SW 1271 (cell line): Measurements from ENCODE around the gene PPIA.
"Not testable (repeated sequence)": the region's sequence is repeated elsewhere in the genome, so short reads cannot be mapped to it uniquely, and the experiment has no call there.

Experiments used
- DNase-seq, 2 experiments: peaks; one replicate each; lab custom pipeline; 2025; lab: John Stamatoyannopoulos, UW

Gene PPIA

GRCh38 chr7:44764081-44764480 is 32.4 kb upstream of the PPIA start:
- DNase-seq: no peak

GRCh38 chr7:44764665-44765578 is 31.6 kb upstream of the PPIA start:
- DNase-seq: no peak

GRCh38 chr7:44765579-44766415 is 30.7 kb upstream of the PPIA start:
- no peak for DNase-seq

GRCh38 chr7:44766416-44766801 is 30.1 kb upstream of the PPIA start:
- DNase-seq: no peak

GRCh38 chr7:44767134-44767911 is 29.2 kb upstream of the PPIA start:
- DNase-seq: no peak

DNA sequence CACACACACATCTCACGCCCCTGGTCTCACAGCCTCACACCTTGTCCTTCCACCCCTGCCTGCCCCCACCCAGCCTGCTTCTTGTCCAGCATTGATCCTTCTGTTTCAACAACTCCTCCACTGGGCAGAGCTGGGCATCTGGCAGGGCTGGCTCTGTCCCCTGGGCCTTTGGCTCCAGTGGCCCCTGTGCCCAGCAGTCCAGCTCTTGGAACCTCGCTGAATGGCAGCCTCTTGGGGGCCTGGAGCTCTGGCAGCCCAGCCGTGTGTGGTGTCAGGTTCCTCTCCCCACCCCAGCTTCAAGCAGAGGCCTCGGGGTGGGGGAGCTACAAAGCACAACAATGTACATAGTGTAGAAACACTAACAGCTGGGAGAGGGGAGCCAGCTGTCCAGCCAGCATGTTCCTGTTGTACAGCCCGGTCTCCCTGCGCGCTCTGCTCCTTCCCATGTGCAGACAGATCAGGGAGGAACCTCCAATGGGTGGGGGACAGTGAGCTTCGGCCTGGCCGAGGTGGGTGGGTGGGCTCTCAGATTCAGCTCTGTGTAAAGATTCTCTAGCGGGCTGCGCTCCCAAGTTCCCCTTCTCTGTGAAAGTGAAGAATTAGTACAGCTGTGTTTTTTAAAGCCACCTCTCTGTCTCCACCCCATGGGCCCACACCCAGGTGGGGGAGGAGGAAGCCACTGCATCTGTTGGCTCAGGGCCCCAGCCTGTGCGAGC is 28.4 kb upstream of the PPIA start:
- no peak for DNase-seq

GRCh38 chr7:44768628-44769371 is 27.7 kb upstream of the PPIA start:
- no peak for DNase-seq

GRCh38 chr7:44769376-44769775 is 27.1 kb upstream of the PPIA start:
- DNase-seq: no peak

- DNase-seq: peak in 1 of 2 experiments; percentile 30
Measured at GRCh38 chr7:44769776-44770294, 26.6 kb upstream of the PPIA start.

GRCh38 chr7:44771358-44771757 is 25.1 kb upstream of the PPIA start:
- no peak for DNase-seq

DNA sequence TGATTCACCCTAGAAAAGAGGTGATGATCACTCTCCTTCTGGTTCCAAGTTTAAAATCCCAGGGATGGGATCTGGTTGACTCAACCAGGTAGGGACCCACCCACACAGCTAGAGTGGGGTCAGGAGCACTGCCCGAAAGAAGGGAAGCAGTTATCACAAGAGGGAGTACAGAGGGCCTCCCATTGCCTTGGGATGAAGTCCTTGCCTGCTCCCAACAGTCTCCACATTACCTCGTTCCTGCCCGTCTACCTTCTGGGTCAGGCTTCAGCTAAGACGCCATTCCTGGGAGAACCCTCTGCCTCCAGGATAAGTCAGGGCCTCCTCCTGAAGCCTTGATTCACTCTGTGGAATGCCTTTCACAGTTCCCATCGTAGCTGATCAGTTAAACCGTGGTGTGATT is 24.0 kb upstream of the PPIA start:
- DNase-seq: no peak

DNA sequence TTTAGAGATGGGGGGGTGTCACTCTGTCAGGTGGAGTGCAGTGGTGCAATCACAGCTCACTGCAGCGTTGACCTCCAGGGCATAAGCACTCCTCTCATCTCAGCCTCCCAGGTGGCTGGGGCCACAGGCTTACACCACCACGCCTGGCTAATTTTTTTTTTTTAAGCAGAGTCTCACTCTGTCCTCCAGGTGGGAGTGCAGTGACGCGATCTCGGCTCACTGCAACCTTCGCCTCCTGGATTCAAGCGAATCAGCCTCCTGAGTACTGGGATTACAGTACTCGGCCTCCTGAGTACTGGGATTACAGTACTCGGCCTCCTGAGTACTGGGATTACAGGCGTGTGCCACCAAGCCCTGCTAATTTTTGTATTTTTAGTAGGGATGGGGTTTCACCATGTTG is 23.6 kb upstream of the PPIA start:
- DNase-seq: no peak

GRCh38 chr7:44774486-44774885 is 22.0 kb upstream of the PPIA start:
- DNase-seq: not testable (repeated sequence)

- no peak for DNase-seq
Measured at GRCh38 chr7:44775383-44776107, 20.9 kb upstream of the PPIA start.

DNA sequence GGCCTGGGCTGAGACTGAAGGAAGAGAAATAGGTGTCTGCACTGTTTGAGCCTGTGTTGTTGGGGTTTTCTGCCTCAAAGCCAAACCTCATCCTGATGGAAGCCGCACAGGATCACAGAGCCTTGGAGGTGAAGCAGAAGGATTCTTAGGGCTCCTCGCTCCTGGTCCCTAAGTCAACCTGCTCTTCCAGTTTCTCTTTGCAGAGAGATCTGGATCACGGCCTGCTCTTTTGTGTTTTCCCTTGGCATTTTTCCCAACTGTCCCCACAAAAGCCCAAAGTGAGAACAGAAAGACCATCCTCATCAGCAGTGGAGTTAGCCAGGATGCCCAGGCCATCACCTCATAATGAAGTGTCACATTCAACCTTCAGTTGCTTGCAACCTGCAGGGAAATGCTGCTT is 20.3 kb upstream of the PPIA start:
- no peak for DNase-seq

GRCh38 chr7:44782460-44782859 is 14.0 kb upstream of the PPIA start:
- no peak for DNase-seq

DNA sequence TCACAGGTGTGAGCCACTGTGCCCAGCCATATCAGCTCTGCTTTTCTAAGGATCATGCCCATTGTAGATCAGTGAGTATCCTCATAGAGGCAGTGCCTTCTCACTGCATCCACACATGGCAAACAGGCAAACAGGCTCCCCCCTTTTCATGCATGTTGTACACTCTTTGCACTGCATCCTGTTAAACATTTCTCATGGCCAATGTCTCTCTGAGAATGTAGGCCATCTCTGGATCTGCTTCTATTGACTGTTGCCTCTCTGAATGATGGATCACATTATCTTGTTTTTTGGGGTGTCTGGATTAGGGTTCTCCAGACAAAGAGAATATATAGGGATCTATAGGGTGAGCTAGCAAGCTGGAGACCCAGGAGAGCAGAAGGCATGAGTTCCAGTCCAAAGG is 13.1 kb upstream of the PPIA start:
- DNase-seq: no peak

GRCh38 chr7:44784364-44784763 is 12.1 kb upstream of the PPIA start:
- no peak for DNase-seq

GRCh38 chr7:44785218-44785617 is 11.3 kb upstream of the PPIA start:
- DNase-seq: not testable (repeated sequence)

DNA sequence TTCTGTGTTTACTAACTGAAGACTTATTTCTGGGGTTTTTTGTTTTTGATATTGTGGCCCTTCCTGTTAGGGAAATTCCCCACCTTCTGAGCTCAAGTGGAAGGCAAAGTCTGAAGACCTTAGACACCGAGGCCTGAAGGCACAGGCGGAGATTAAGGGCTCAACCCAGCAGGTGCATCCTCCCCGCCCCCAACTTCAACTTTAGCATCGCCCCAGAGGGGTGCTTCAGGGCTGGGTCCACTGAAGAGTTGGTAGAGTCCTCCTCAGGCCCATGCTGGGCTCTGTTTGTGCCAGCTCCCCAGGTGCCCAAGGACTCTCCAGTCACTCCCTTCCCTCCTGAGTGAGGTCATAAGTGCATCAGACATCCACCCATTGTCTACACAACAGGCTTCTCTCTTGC is 9.4 kb upstream of the PPIA start:
- DNase-seq: no peak
